Limb (tissue), 2 donors: ENCODE data around the gene TRDN.

Experiments
- DNase-seq, 2 donors: peaks; one replicate each; pipeline ENCODE4 v3.0.0-alpha.2; 2016; ENCODE audit errors: extremely low spot score in 2 of 2

The TRDN gene

GRCh38 chr6:123171341-123172115, 465.2 kb downstream of the TRDN start:
- no peak for DNase-seq

GRCh38 chr6:123169774-123170095, 467.0 kb downstream of the TRDN start:
- no peak for DNase-seq

- DNase-seq, result no peak
Measured at GRCh38 chr6:123168892-123169773, 467.6 kb downstream of the TRDN start.

GRCh38 chr6:123168466-123168865, 468.3 kb downstream of the TRDN start:
- DNase-seq, result no peak
